Breast epithelium (tissue), 4 donors: Measurements from ENCODE around the gene KCNIP4. TPM values are rescaled to one million over a fixed set of nuclear protein-coding genes. Genes with fewer than 3 reads are reported as not detected.

Experiments used
- DNase-seq, 2 donors: peaks; one replicate each; pipeline ENCODE4 v3.0.0-alpha.2; 2019; ENCODE audit warnings: low spot score in 2 of 2
- H3K27ac ChIP-seq, 2 donors: fragments of 200-600 bp; sonication (generic) in 1 of 2; one replicate each; pipeline ENCODE4 v1.5.1; 2016 to 2019; ENCODE audit warnings: mild to moderate bottlenecking in 1 of 2
- H3K27me3 ChIP-seq, 2 donors: fragments of 200-600 bp; sonication (generic) in 1 of 2; one replicate each; pipeline versions ENCODE4 v1.5.1 to v1.6.0; 2017 to 2019; ENCODE audit warnings: control low read depth in 1 of 2, mild to moderate bottlenecking in 1 of 2
- H3K36me3 ChIP-seq: fragments of 200-600 bp; one replicate; pipeline ENCODE4 v1.5.1; 2019
- H3K4me1 ChIP-seq, 2 donors: fragments of 200-600 bp; sonication (generic); one replicate each; pipeline ENCODE4 v1.5.1; 2016 to 2019; ENCODE audit warnings: control low read depth in 1 of 2
- H3K4me3 ChIP-seq, 3 donors: fragments of 200-600 bp; sonication (generic); 1 replicate in 2 of 3; 2 replicates in 1 of 3; pipeline ENCODE4 v1.5.1; 2016 to 2019; ENCODE audit warnings: mild to moderate bottlenecking in 3 of 3, moderate library complexity in 2 of 3
- H3K9me3 ChIP-seq, 2 donors: fragments of 200-600 bp; sonication (generic) in 1 of 2; one replicate each; pipeline ENCODE4 v1.5.1; 2016 to 2019; ENCODE audit warnings: control low read depth in 1 of 2
- POLR2A ChIP-seq: fragments of 450-650 bp; IDR thresholded peaks from one replicate; pipeline ENCODE4 v1.6.1; 2016; ENCODE audit warnings: antibody characterized with exemption, mild to moderate bottlenecking, moderate library complexity
- POLR2AphosphoS5 ChIP-seq, 3 donors: sonication (generic); formaldehyde crosslinking; IDR thresholded peaks; one replicate each; pipeline ENCODE4 v1.6.1; 2017; ENCODE audit warnings: antibody characterized with exemption in 3 of 3
- intact Hi-C: fragments of 100-400 bp; cut with DNase I; formaldehyde crosslinking; loops from one replicate; pipeline ENCODE4 v1.15.1; 2023; ENCODE audit warnings: low total_unique reads
- total RNA-seq, 3 donors: library from RNA; depleted of rRNA; stranded (reverse); fragments of >200 nt; gene quantifications; one replicate each; pipeline ENCODE4 v1.1.0, GENCODE V29; 2016
- TF ChIP-seq, protein P1 (sequence below), 3 donors: fragments of 450-650 bp; IDR thresholded peaks; one replicate each; pipeline ENCODE4 v1.5.1; 2016 to 2017; ENCODE audit warnings: antibody characterized with exemption in 3 of 3, mild to moderate bottlenecking in 3 of 3, moderate library complexity in 3 of 3

KCNIP4 gene
- total RNA-seq, 3 donors from 2014 or later = 0.44 to 0.66 TPM; not detected in 1

DNA sequence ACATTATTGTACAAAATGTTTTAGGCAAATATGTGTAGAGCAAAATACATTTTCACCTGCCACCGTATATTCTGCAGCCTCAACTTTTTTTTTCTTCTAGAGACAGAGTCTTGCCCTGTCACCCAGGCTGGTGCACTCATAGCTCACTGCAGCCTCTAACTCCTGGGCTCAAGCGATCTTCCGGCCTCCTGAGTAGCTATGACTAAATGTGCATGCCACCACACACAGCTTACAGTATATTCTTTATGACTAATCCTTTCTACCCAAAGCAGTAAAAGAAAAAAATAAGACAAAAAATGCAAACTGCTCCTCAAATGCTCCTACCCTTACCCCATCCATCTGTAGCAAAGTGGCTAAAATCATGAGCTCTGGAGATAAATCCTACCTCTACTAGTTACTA lies 426.3 kb downstream of the KCNIP4 start:
- no peaks in the 10 kb centered on the region for H3K36me3 ChIP-seq
- no peak for DNase-seq
- H3K9me3 ChIP-seq = no peaks in the 10 kb centered on the region
- TF ChIP-seq, protein P1, sequence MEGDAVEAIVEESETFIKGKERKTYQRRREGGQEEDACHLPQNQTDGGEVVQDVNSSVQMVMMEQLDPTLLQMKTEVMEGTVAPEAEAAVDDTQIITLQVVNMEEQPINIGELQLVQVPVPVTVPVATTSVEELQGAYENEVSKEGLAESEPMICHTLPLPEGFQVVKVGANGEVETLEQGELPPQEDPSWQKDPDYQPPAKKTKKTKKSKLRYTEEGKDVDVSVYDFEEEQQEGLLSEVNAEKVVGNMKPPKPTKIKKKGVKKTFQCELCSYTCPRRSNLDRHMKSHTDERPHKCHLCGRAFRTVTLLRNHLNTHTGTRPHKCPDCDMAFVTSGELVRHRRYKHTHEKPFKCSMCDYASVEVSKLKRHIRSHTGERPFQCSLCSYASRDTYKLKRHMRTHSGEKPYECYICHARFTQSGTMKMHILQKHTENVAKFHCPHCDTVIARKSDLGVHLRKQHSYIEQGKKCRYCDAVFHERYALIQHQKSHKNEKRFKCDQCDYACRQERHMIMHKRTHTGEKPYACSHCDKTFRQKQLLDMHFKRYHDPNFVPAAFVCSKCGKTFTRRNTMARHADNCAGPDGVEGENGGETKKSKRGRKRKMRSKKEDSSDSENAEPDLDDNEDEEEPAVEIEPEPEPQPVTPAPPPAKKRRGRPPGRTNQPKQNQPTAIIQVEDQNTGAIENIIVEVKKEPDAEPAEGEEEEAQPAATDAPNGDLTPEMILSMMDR (IDR thresholded peaks at IDR 0.05) = no peak
- no peak for TF ChIP-seq POLR2AphosphoS5 (IDR thresholded peaks at IDR 0.05)
- TF ChIP-seq POLR2A = no peak
- no peak overlapping the region for H3K27ac ChIP-seq
- no peaks in the 10 kb centered on the region for H3K27me3 ChIP-seq
- intact Hi-C loops = no loop called here
- H3K4me3 ChIP-seq = no peak overlapping the region
- no peaks in the 10 kb centered on the region for H3K4me1 ChIP-seq

- Histone ChIP-seq H3K36me3 (no peaks in the 10 kb centered on the region), H3K4me3 (no peak overlapping the region), H3K4me1 (no peaks in the 10 kb centered on the region), H3K27me3 (peaks cover 0 to 7% of the 10 kb centered on the region in 2 donors), H3K27ac (no peak overlapping the region), H3K9me3 (no peaks in the 10 kb centered on the region)
- DNase-seq = no peak
- TF ChIP-seq POLR2A (no peak), POLR2AphosphoS5 (IDR thresholded peaks at IDR 0.05) (no peak)
- TF ChIP-seq, protein P1 (IDR thresholded peaks at IDR 0.05) = no peak
- intact Hi-C loops = no loop called here
Observed at GRCh38 chr4:21517126-21517859, 431.3 kb downstream of the KCNIP4 start.

DNA sequence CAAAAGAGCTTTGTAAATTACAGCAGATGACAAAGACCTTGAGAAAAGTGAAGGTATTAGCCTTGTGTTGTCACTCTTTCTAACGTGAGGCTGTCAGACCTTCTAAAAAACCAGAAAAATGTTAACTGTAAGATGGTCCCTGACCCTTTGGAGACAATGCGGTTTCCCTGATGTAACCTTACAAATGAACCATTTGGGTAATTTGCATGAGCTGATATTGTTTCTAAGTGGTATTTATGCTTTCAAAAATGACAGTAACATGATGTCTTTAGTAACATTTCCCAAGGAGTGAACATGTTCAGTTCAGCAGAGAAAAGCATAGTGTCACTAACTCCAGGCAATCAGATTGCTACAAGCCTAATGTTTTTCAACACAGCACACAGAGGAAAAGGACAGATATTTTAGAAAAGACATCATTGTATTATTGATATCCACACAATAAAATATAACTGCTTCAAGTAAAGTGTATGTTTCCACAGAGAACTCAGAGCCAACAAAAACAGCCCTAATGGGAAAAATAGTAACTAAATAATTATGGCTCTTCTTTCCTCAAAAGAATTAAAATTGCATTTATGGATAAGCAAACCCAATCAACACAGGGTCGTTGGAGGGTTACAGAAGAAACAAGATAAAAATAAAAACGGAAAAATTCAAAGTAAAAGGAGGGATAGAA lies 434.4 kb downstream of the KCNIP4 start:
- no peak overlapping the region for H3K4me3 ChIP-seq
- TF ChIP-seq POLR2A = no peak
- TF ChIP-seq POLR2AphosphoS5 (IDR thresholded peaks at IDR 0.05) = no peak
- intact Hi-C loops = no loop called here
- H3K36me3 ChIP-seq = no peaks in the 10 kb centered on the region
- DNase-seq = no peak
- H3K27ac ChIP-seq = no peak overlapping the region
- peaks cover 0 to 7% of the 10 kb centered on the region in 2 donors for H3K27me3 ChIP-seq
- H3K4me1 ChIP-seq = no peaks in the 10 kb centered on the region
- no peaks in the 10 kb centered on the region for H3K9me3 ChIP-seq

DNA sequence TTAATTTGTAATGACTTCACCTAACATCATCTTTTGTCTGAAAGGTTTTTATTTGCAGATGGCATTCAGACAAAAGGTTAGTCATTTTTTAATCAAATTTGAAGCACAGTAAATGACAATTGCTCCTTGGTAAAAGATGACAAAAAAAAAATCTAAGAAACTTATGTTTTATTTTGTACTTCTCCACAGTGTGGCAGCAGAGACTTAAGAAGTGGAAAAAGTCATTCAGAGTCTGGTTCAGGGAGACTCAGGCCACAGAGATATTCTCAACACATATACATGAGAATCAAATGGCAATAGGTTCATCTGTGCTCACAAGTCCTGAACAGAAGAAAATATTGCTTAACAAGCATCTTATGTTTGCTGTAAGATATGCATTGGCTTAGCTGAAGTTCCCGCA lies 436.2 kb downstream of the KCNIP4 start:
- no peak for DNase-seq
- intact Hi-C loops = no loop called here
- Histone ChIP-seq H3K27ac (no peak overlapping the region), H3K27me3 (peaks cover 0 to 7% of the 10 kb centered on the region in 2 donors), H3K4me1 (no peaks in the 10 kb centered on the region), H3K4me3 (no peak overlapping the region), H3K9me3 (no peaks in the 10 kb centered on the region), H3K36me3 (no peaks in the 10 kb centered on the region)
- TF ChIP-seq, protein P1 (IDR thresholded peaks at IDR 0.05) = peak in 1 of 3 donors; percentile 28
- no peak for TF ChIP-seq POLR2A

DNA sequence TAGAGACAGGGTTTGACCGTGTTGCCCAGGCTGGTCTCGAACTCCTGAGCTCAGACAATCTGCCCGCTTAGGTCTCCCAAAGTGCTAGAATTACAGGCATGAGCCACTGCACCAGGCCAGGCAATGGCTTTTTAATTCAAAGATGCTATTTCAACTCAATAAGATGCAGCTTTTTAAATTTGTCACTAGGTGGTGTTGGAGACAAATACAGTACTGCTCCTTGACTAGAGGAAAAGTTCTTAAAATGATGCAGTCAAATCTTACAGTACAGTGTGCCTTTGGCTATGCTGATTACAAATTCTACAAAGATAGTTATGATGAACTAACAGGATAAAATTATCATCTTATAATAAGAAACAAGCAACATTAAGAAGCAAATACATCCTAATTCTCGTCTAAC lies 441.1 kb downstream of the KCNIP4 start:
- H3K27me3 ChIP-seq = no peaks in the 10 kb centered on the region
- H3K36me3 ChIP-seq = no peaks in the 10 kb centered on the region
- intact Hi-C loops = no loop called here
- H3K9me3 ChIP-seq = no peaks in the 10 kb centered on the region
- no peak overlapping the region for H3K27ac ChIP-seq
- no peak overlapping the region for H3K4me3 ChIP-seq
- no peaks in the 10 kb centered on the region for H3K4me1 ChIP-seq
- no peak for DNase-seq
- TF ChIP-seq POLR2AphosphoS5 (IDR thresholded peaks at IDR 0.05) (no peak), POLR2A (no peak)
- TF ChIP-seq, protein P1 (IDR thresholded peaks at IDR 0.05) = no peak
